G401 (cell line): Measurements from ENCODE around the gene AGAP3. TPM values are rescaled to one million over a fixed set of nuclear protein-coding genes. Genes with fewer than 3 reads are reported as not detected.
A peak's percentile ranks its signal among the peaks of the same experiment; 100 is the strongest.

Source experiments
- DNase-seq: peaks from one replicate; pipeline ENCODE4 v3.0.0-alpha.2; 2015; ENCODE audit warnings: low spot score
- in situ Hi-C: cut with HindIII; loops from 2 replicates; pipeline ENCODE4 v1.10.0; 2016; ENCODE audit warnings: low sequenced_read_pairs, mixed read lengths
- total RNA-seq: library from RNA; depleted of rRNA; stranded (reverse); fragments of >200 nt; shearing (Covaris generic); gene quantifications from 2 replicates; pipeline ENCODE4 v1.2.3, GENCODE V29; 2014

The AGAP3 gene
- total RNA-seq, 1 experiment from 2014 or later = 51.9 TPM

DNA sequence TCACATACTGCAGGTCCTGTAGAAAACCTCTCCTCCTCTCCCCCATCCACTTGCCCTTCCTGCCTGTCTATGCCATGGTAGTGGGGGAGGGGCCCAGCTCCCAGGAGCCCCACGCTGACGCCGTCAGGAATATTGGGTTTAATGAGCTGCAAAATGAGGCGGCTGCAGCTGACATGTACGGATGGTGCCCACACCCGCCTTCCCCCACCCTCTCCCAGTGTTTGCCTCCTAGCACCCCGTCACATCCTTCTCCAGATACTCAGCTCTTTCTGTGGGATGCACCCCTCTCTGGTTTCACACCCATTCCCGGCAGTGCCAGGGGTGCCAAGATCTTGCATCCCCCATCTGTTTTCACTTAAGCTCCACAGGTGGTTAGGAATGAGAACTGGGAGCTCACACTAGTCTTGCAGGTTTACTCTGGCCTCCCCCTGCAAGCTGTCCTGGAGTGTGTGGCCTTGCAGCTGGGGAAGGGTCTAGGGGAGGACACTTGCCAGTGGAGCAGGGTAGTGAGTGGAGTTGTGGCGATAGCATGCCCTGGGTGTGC, 55.1 kb downstream of the AGAP3 start:
- no peak for DNase-seq
- in situ Hi-C loops = no loop called here

- DNase-seq = peak; percentile 38
- in situ Hi-C loops = no loop called here
Observed at GRCh38 chr7:151141855-151142685, 55.8 kb downstream of the AGAP3 start.

GRCh38 chr7:151142686-151143040, 56.4 kb downstream of the AGAP3 start:
- in situ Hi-C loops = no loop called here
- no peak for DNase-seq

- in situ Hi-C loops = no loop called here
- DNase-seq = peak; percentile 46
Observed at GRCh38 chr7:151143261-151144015, 57.2 kb downstream of the AGAP3 start.

DNA sequence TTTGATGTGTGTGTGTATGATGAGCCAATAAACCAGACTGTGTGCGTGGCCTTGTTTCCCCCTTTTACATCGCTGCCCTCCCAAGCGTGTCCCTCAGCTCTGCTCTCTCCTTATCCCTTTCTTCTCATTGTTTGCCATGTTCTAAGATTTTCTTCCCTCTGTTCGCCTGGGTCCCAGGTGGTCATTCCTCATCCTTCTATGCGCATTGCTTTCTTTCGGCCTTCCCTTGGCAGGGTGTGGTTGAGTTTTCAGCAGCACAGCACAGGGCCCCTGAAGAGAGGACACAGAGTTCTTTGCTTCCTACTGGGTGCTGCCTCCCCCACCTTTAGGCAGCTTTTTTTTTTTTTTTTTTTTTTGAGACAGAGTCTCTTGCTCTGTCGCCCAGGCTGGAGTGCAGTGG, 58.1 kb downstream of the AGAP3 start:
- DNase-seq = no peak
- in situ Hi-C loops = no loop called here

GRCh38 chr7:151146761-151147160, 60.5 kb downstream of the AGAP3 start:
- in situ Hi-C loops = loop anchor here (5.0 kb wide), 1 partner anchor 61 kb away; no protein-coding TSS in a partner anchor
- DNase-seq = peak; percentile 40

DNA sequence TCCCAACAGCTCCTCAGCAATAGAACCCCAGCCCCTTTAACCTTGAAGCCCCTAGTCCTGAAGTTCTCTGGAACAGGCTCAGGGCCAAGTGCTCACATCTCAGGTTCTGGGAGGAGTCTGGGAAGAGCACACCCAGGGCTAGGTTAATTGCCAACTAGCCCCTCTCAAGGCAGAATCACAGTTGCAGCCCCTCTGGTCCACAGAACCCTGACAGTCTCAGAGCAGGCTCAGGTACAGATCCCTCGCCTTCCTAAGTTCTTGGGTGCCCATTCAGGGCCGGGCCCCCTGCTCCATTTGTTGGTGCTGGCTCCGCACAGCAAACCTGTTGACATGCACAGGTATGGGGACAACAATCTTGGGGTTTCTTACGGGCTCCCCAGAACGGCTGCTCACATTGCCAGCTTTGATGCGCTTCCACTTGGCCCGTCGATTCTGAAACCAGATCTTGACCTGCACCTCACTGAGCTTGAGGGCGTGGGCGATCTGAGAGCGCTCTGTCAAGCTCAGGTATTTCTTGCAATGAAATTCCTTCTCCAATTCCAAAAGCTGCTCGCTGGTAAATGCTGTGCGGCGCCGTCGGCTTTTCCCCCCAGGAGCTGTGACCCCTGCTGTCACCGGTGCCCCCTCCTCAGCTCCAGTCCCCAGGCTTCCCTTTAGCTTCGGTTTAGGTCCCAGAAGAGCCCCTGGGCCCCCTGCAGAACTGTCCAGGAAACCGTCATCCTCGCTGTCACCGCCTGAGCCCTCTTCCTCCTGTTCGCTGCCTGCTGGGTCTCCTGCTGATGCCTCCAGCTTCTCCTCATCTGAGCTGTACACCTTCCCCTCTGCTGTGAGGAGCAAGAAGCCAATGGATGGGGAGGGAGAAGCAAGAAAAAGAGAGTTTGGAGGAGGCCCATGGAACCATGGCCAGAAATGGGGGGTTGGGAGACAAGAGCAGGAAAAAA, 62.3 kb downstream of the AGAP3 start:
- in situ Hi-C loops = loop anchor here (5.0 kb wide), 1 partner anchor 59 kb away; no protein-coding TSS in a partner anchor
- no peak for DNase-seq

GRCh38 chr7:151150388-151150787, 64.1 kb downstream of the AGAP3 start:
- DNase-seq = no peak
- in situ Hi-C loops = no loop called here

- DNase-seq = no peak
- in situ Hi-C loops = no loop called here
Observed at GRCh38 chr7:151152643-151153513, 66.6 kb downstream of the AGAP3 start.

- no peak for DNase-seq
- in situ Hi-C loops = no loop called here
Observed at GRCh38 chr7:151157645-151158329, 71.5 kb downstream of the AGAP3 start.

DNA sequence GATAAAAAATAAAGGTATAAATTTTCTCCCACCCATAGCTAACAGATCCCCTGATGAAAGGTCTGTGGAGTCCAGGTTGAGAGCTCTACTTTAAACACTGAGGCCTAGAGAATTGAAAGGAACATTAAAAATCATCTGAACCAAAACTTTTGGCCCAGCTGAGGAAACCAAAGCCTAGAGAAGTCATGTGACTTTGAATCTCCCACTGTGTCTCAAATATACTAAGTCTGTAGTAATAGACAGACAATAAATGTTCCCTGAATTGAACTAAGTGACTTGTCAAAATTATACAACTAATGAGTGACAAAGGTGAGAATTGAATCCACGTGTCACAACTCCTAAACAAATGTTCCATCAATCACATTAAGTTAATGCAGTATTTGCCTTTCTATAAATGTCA, 75.5 kb downstream of the AGAP3 start:
- no peak for DNase-seq
- in situ Hi-C loops = no loop called here

DNA sequence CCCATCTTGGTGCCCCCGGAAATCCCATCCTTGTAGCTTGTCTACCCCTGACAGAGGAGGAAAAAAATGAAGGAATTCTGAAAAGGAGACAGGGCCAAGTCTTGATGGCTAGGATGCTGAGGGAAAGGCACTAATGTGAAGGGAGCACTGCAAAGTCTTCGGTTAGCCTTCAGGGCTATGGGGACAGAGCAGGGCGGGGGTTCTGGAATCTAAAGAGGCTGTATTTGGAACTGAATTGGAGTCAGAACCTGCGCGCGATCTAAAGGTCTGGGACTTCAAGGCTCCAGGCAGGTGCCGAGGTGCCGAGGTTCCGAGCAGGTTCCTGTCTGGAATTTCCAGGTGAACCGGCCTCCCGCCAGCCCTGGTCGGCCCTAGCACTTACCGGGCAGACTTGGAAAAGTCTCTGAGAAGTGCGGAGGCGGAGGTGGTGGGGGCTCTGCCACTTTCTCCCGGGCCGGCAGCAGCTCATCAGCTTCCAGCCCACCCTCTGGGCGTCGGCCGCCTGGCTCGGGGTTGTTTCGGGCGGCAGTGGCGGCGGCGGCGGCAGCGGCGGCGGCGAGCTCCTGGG, 80.4 kb downstream of the AGAP3 start:
- in situ Hi-C loops = loop anchor here (5.0 kb wide), 1 partner anchor 134 kb away; no protein-coding TSS in a partner anchor
- DNase-seq = no peak

- no peak for DNase-seq
- in situ Hi-C loops = loop anchor here (5.0 kb wide), 1 partner anchor 135 kb away; no protein-coding TSS in a partner anchor
Observed at GRCh38 chr7:151167197-151167961, 81.1 kb downstream of the AGAP3 start, which contains the start of gene GBX1. Gene GBX1 (minus strand): TSS chr7:151167694. CDS start chr7:151167548, 146 bp downstream.

DNA sequence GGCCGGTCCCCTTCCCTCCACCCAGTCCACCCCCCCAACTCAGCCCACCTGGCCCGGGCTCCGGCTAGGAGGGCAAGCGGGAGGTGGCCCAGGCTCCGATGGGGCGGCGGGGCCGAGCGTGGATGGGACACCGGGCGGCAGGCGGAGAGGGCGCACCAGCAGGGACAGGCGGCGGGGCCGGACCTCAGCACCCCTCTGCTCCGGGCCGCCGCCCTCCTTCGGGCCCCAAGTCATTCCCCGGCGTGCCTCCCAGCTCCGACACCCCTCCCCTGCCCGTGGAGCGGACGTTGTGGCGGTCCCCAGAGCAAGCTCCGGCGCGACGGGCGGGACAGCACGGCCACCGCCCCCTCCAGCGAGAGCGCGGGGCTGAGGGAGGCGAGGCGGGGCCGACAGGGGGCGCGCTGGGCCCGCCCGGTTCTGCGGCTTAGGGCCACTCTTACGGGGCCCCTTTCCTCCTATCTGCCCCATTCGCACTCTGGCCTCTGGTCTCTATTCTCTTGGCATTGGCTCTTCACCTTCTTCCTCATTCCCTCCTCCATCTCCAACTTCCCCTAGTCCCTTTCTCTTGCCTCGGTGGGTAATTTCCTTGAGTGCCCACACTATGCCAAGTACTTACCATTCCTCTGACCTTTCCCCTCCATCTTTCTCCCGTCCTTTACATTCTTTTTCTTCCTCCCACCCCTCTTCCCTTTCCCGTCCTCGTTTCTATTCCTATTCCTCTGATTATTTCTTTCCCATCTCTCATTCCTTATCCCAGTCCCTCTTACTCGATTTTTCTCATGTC, 81.9 kb downstream of the AGAP3 start:
- no peak for DNase-seq
- in situ Hi-C loops = loop anchor here (5.0 kb wide), 1 partner anchor 136 kb away; no protein-coding TSS in a partner anchor

GRCh38 chr7:151168787-151169162, 82.5 kb downstream of the AGAP3 start:
- in situ Hi-C loops = loop anchor here (5.0 kb wide), 1 partner anchor 136 kb away; no protein-coding TSS in a partner anchor
- no peak for DNase-seq
